ENCODE data around the gene TYMP.
A peak's percentile ranks its signal among the peaks of the same experiment; 100 is the strongest.

Gene TYMP

GRCh38 chr22:50529897-50530579 is at the start of gene TYMP:
TYMP (minus strand) TSS chr22:50530012; CDS start chr22:50529709, 303 bp downstream.
- no peak for DNase-seq

GRCh38 chr22:50578776-50579310 is 49.0 kb upstream of the TYMP start:
- no peak for DNase-seq

- no peak for DNase-seq
These were observed 48.4 kb upstream of the TYMP start, which contains the start of gene CPT1B for GRCh38 chr22:50577987-50578775. CPT1B (minus strand) TSS chr22:50578427; CDS start chr22:50577915, 512 bp downstream.

GRCh38 chr22:50577697-50577986 is 47.8 kb upstream of the TYMP start:
- DNase-seq, result no peak

- no peak for DNase-seq
These were observed 47.2 kb upstream of the TYMP start for GRCh38 chr22:50576806-50577696.

GRCh38 chr22:50576070-50576469 is 46.3 kb upstream of the TYMP start:
- peak; percentile 39 for DNase-seq

GRCh38 chr22:50575426-50575941 is 45.7 kb upstream of the TYMP start:
- DNase-seq, result no peak

GRCh38 chr22:50574383-50574755 is 44.6 kb upstream of the TYMP start:
- no peak for DNase-seq

GRCh38 chr22:50573491-50574382 is 43.9 kb upstream of the TYMP start:
- DNase-seq, result no peak

- DNase-seq, result no peak
These were observed 43.2 kb upstream of the TYMP start for GRCh38 chr22:50572965-50573364.

- no peak for DNase-seq
These were observed 41.7 kb upstream of the TYMP start for GRCh38 chr22:50571264-50572175.

GRCh38 chr22:50570861-50571260 is 41.0 kb upstream of the TYMP start:
- DNase-seq, result no peak

- DNase-seq, result no peak
These were observed 40.2 kb upstream of the TYMP start for GRCh38 chr22:50569896-50570535.

GRCh38 chr22:50569041-50569459 is 39.2 kb upstream of the TYMP start:
- DNase-seq, result no peak

GRCh38 chr22:50568626-50569025 is 38.8 kb upstream of the TYMP start:
- DNase-seq, result peak; percentile 31

GRCh38 chr22:50567721-50568252 is 38.0 kb upstream of the TYMP start:
- no peak for DNase-seq

GRCh38 chr22:50564289-50564688 is 34.5 kb upstream of the TYMP start:
- DNase-seq, result no peak

- no peak for DNase-seq
These were observed 33.8 kb upstream of the TYMP start for GRCh38 chr22:50563413-50564160.

Data from SHP77 treated with DMSO at 0.1 percent for 48 hours (cell line).